H9 (cell line): Measurements from ENCODE around the gene CADPS2. TPM values are rescaled to one million over a fixed set of nuclear protein-coding genes. Genes with fewer than 3 reads are reported as not detected.

Experiments used
- DNase-seq: peaks from one replicate; pipeline ENCODE4 v3.0.0-alpha.2; 2017
- H2AFZ ChIP-seq: one replicate; pipeline ENCODE4 v1.6.1; 2013; ENCODE audit warnings: mild to moderate bottlenecking, low read length, control low read depth, moderate library complexity
- H2AK5ac ChIP-seq: 2 replicates; pipeline ENCODE4 v1.6.1; 2013; ENCODE audit warnings: low read length, control low read depth, mixed read lengths; ENCODE audit not compliant: insufficient read length
- H2BK120ac ChIP-seq: one replicate; pipeline ENCODE4 v1.6.1; 2013; ENCODE audit warnings: low read depth, mild to moderate bottlenecking, low read length, control low read depth, inconsistent platforms; ENCODE audit not compliant: poor library complexity, severe bottlenecking
- H2BK12ac ChIP-seq: 2 replicates; pipeline ENCODE4 v1.6.1; 2013; ENCODE audit warnings: low read length, control low read depth, mixed read lengths, low read depth; ENCODE audit not compliant: insufficient read length
- H2BK15ac ChIP-seq: 2 replicates; pipeline ENCODE4 v1.6.1; 2013; ENCODE audit warnings: low read depth, low read length, control low read depth
- H2BK20ac ChIP-seq: one replicate; pipeline ENCODE4 v1.6.1; 2013; ENCODE audit warnings: low read depth, mild to moderate bottlenecking, low read length, control low read depth, inconsistent platforms; ENCODE audit not compliant: poor library complexity, severe bottlenecking
- H2BK5ac ChIP-seq: 2 replicates; pipeline ENCODE4 v1.6.1; 2013; ENCODE audit warnings: low read length, control low read depth, mixed read lengths; ENCODE audit not compliant: insufficient read length
- H3K14ac ChIP-seq: 2 replicates; pipeline ENCODE4 v1.6.1; 2013; ENCODE audit warnings: low read length, control low read depth; ENCODE audit not compliant: insufficient read depth
- H3K18ac ChIP-seq: 2 replicates; pipeline ENCODE4 v1.6.1; 2013; ENCODE audit warnings: low read depth, mild to moderate bottlenecking, mixed read lengths, low read length, control low read depth; ENCODE audit not compliant: insufficient read length
- H3K23ac ChIP-seq: 2 replicates; pipeline ENCODE4 v1.6.1; 2013; ENCODE audit warnings: low read length, control low read depth, mixed read lengths, low read depth; ENCODE audit not compliant: insufficient read length
- H3K23me2 ChIP-seq: 2 replicates; pipeline ENCODE4 v1.6.1; 2013; ENCODE audit warnings: low read depth, mild to moderate bottlenecking, mixed read lengths, low read length, control low read depth; ENCODE audit not compliant: insufficient read length, poor library complexity, severe bottlenecking
- H3K27ac ChIP-seq: 2 replicates; pipeline ENCODE4 v1.5.1; 2013; ENCODE audit warnings: low read length, control low read depth, mixed read lengths, low read depth; ENCODE audit not compliant: insufficient read length
- H3K27me3 ChIP-seq: 2 replicates; pipeline ENCODE4 v1.6.1; 2013; ENCODE audit warnings: low read length, control low read depth, inconsistent platforms; ENCODE audit not compliant: insufficient read depth
- H3K4ac ChIP-seq: 2 replicates; pipeline ENCODE4 v1.6.1; 2013; ENCODE audit warnings: low read depth, mild to moderate bottlenecking, control low read depth, inconsistent platforms, low read length, moderate library complexity
- H3K4me1 ChIP-seq: 2 replicates; pipeline ENCODE4 v1.6.1; 2013; ENCODE audit warnings: low read length, control low read depth, inconsistent platforms; ENCODE audit not compliant: insufficient read depth
- H3K4me2 ChIP-seq: 2 replicates; pipeline ENCODE4 v1.6.1; 2013; ENCODE audit warnings: low read length, control low read depth, mixed read lengths; ENCODE audit not compliant: insufficient read length, insufficient read depth
- H3K56ac ChIP-seq: 2 replicates; pipeline ENCODE4 v1.6.1; 2013; ENCODE audit warnings: low read depth, mild to moderate bottlenecking, mixed read lengths, low read length, control low read depth; ENCODE audit not compliant: insufficient read length
- H3K79me1 ChIP-seq: 2 replicates; pipeline ENCODE4 v1.6.1; 2013; ENCODE audit warnings: low read depth, mild to moderate bottlenecking, moderate library complexity, low read length, control low read depth, inconsistent platforms; ENCODE audit not compliant: insufficient read depth, poor library complexity, severe bottlenecking
- H3K79me2 ChIP-seq: 2 replicates; pipeline ENCODE4 v1.6.1; 2013; ENCODE audit warnings: low read length, control low read depth, inconsistent platforms; ENCODE audit not compliant: insufficient read depth
- H3K9ac ChIP-seq: 2 replicates; pipeline ENCODE4 v1.6.1; 2013; ENCODE audit warnings: low read length, control low read depth, mixed read lengths; ENCODE audit not compliant: insufficient read length; ENCODE audit errors: extremely low read depth
- H3K9me3 ChIP-seq: one replicate; pipeline ENCODE4 v1.6.1; 2013; ENCODE audit warnings: low read depth, low read length, inconsistent platforms; ENCODE audit not compliant: control insufficient read depth
- H3T11ph ChIP-seq: one replicate; pipeline ENCODE4 v1.6.1; 2013; ENCODE audit warnings: mild to moderate bottlenecking, low read length, control low read depth, inconsistent platforms
- H4K20me1 ChIP-seq: one replicate; pipeline ENCODE4 v1.6.1; 2013; ENCODE audit not compliant: control insufficient read depth, insufficient read length, insufficient read depth
- H4K5ac ChIP-seq: 2 replicates; pipeline ENCODE4 v1.6.1; 2013; ENCODE audit warnings: low read depth, mild to moderate bottlenecking, mixed read lengths, low read length, control low read depth; ENCODE audit not compliant: insufficient read length
- H4K8ac ChIP-seq: replicated peaks from 2 replicates; pipeline ENCODE4 v1.6.1; 2013; ENCODE audit warnings: low read length, control low read depth, mixed read lengths, low read depth; ENCODE audit not compliant: insufficient read length
- H4K91ac ChIP-seq: 2 replicates; pipeline ENCODE4 v1.6.1; 2013; ENCODE audit warnings: low read depth, mild to moderate bottlenecking, moderate library complexity, mixed read lengths, low read length, control low read depth; ENCODE audit not compliant: insufficient read length
- H3K27ac Mint-ChIP-seq, 3 experiments: 2 replicates in 2 of 3; 3 replicates in 1 of 3; pipeline ENCODE4 v1.8.0; 2020 to 2021; ENCODE audit warnings: mixed read lengths in 3 of 3, mild to moderate bottlenecking in 1 of 3, moderate library complexity in 1 of 3
- H3K27me3 Mint-ChIP-seq: 2 replicates; pipeline ENCODE4 v1.8.0; 2021; ENCODE audit warnings: low read depth, mild to moderate bottlenecking, moderate library complexity, mixed read lengths
- H3K36me3 Mint-ChIP-seq, 3 experiments: 2 replicates in 2 of 3; 3 replicates in 1 of 3; pipeline ENCODE4 v1.8.0; 2020 to 2021; ENCODE audit warnings: low read depth in 3 of 3, mixed read lengths in 3 of 3; ENCODE audit not compliant: insufficient read depth in 1 of 3
- H3K4me1 Mint-ChIP-seq, 2 experiments: 2 replicates each; pipeline ENCODE4 v1.8.0; 2020; ENCODE audit warnings: mixed read lengths in 2 of 2
- H3K4me3 Mint-ChIP-seq, 2 experiments: 2 replicates in 1 of 2; 3 replicates in 1 of 2; pipeline ENCODE4 v1.8.0; 2020 to 2021; ENCODE audit warnings: mild to moderate bottlenecking in 2 of 2, mixed read lengths in 2 of 2, moderate library complexity in 1 of 2
- H3K9me3 Mint-ChIP-seq, 2 experiments: 2 replicates in 1 of 2; 3 replicates in 1 of 2; pipeline ENCODE4 v1.8.0; 2020; ENCODE audit warnings: mild to moderate bottlenecking in 2 of 2, mixed read lengths in 2 of 2, moderate library complexity in 1 of 2
- CTCF ChIP-seq: fragments of 200-600 bp; sonication (generic); conservative IDR thresholded peaks from 3 replicates; pipeline ENCODE4 v1.8.0; 2021; ENCODE audit warnings: antibody characterized with exemption, mild to moderate bottlenecking
- WGBS: extraction: QIAGEN DNeasy Blood & Tissue Kit; methylation state at CpG from one replicate; pipeline ENCODE4 v1.1.7; 2013; ENCODE audit warnings: missing lambda C conversion rate, low lambda C conversion rate, mixed read lengths; ENCODE audit not compliant: insufficient read length; ENCODE audit errors: extremely low coverage; 5-methylcytosine and 5-hydroxymethylcytosine counted together
- total RNA-seq: library from RNA; stranded (reverse); gene quantifications from 2 replicates; pipeline ENCODE4 v1.2.1, GENCODE V29; 2021

CADPS2 gene
- total RNA-seq, 1 experiment from 2014 or later, result 7.1 TPM

- H4K91ac ChIP-seq, result no peak overlapping the region
- no peaks in the 10 kb centered on the region for H3K79me1 ChIP-seq
- Mint-ChIP-seq H3K36me3 (peaks cover 19 to 58% (median 32%) of the 10 kb centered on the region in 3 experiments), H3K4me3 (peak overlapping the region; percentile 85 to 93), H3K9me3 (no peaks in the 10 kb centered on the region), H3K4me1 (peaks cover 48 to 68% of the 10 kb centered on the region in 2 experiments), H3K27ac (0 out of 7 replicates have a peak overlapping the region, but pooled peaks of 1 of the 3 experiments have one; percentile 6), H3K27me3 (peaks cover 100% of the 10 kb centered on the region)
- peak; percentile 63 for DNase-seq
- H3K9ac ChIP-seq, result no peak overlapping the region
- H2AFZ ChIP-seq, result no peak overlapping the region
- no peak overlapping the region for H4K5ac ChIP-seq
- H3K23me2 ChIP-seq, result peaks cover 51% of the 10 kb centered on the region
- no peak overlapping the region for H3K56ac ChIP-seq
- peaks cover 42% of the 10 kb centered on the region; the same call in 1 of the 2 replicates for H3K27me3 ChIP-seq
- peaks cover 2% of the 10 kb centered on the region; the same call in 1 of the 2 replicates for H3K4me1 ChIP-seq
- no peaks in the 10 kb centered on the region for H3K79me2 ChIP-seq
- H3K23ac ChIP-seq, result no peak overlapping the region
- H3K4ac ChIP-seq, result no peak overlapping the region
- H2BK15ac ChIP-seq, result no peak overlapping the region
- H2BK5ac ChIP-seq, result no peak overlapping the region
- no peak overlapping the region for H2BK12ac ChIP-seq
- H2BK20ac ChIP-seq, result no peak overlapping the region
- no CpG with 5 or more reads among the region's 35 CpGs for WGBS
- peak overlapping the region; percentile 41 for H3K4me2 ChIP-seq
- H2BK120ac ChIP-seq, result no peak overlapping the region
- H2AK5ac ChIP-seq, result no peak overlapping the region
- no peak overlapping the region for H3K27ac ChIP-seq
- no peaks in the 10 kb centered on the region for H4K20me1 ChIP-seq
- H3K14ac ChIP-seq, result no peak overlapping the region
- TF ChIP-seq CTCF, result no peak
- no peak overlapping the region for H3K18ac ChIP-seq
- no peak overlapping the region for H3T11ph ChIP-seq
- no peaks in the 10 kb centered on the region for H3K9me3 ChIP-seq
- H4K8ac ChIP-seq, result no peak overlapping the region
Observed at GRCh38 chr7:122301858-122302760, 584.2 kb downstream of the CADPS2 start.
